ENCODE results near the gene BAIAP3. TPM values are rescaled to one million over a fixed set of nuclear protein-coding genes. Genes with fewer than 3 reads are reported as not detected.

The BAIAP3 gene
- polyA plus RNA-seq, 3 donors, result 5.3 to 14.6 (median 6.6) TPM

DNA sequence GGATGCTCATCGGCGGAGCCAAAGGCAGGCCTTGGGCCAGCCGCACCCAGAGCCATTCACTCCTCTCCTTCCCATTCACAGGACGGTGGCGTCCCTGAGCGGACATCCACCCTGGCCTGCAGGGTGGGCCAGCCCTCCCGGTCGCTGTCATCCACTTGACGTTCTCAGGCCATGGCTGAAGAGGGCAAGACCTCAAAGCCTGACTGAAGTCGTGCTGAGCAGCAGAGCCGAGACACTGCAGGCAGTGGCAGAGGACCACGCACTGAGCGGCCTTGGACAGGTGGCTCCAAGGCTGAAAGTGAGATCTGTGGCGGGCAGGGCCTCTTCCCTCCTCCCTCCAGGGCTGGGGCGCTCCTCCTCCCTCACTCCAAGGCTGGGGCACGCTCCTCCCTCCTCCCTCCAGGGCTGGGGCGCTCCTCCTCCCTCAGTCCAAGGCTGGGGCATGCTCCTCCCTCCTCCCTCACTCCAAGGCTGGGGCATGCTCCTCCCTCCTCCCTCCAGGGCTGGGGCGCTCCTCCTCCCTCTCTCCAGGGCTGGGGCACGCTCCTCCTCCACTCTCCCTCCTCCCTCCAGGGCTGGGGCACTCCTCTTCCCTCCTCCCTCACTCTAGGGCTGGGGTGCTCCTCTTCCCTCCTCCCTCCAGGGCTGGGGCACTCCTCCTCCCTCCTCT lies 42.4 kb downstream of the BAIAP3 start:
- no peak for DNase-seq (ENCODE audit: extremely low read depth in 1 of 11, low read depth in 9 of 11, low spot score in 4 of 11)

DNA sequence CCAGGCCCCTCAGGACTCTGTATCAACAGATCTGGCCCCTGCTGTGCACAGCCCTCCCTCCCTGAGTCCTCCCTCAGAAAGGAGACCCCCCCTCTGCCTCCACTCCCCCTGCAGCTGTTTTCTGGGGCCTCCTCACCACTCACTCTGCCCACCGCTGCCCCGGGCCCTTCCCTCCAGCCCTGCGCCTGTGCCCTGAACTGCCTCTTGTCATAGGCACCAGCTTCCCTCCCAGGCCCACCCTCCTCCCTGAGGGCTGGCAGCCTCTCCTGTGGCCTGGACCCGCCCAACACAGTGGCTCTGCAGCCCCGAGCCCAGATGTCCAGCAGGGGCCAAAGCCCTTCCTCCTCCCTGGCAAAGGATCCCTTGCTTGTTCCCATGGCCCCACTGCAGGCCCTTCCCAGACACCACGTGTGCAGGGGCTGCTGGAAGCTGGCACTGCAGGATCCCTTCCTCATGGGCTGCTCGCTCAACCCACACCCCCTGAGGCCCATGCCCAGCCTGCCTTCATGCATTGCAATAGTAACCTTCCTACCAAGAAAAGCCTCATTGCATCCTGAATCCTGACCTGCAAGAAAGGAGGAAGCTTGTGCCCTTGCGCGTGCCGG lies 44.1 kb downstream of the BAIAP3 start:
- DNase-seq (ENCODE audit: extremely low read depth in 1 of 11, low read depth in 9 of 11, low spot score in 4 of 11), result no peak

DNA sequence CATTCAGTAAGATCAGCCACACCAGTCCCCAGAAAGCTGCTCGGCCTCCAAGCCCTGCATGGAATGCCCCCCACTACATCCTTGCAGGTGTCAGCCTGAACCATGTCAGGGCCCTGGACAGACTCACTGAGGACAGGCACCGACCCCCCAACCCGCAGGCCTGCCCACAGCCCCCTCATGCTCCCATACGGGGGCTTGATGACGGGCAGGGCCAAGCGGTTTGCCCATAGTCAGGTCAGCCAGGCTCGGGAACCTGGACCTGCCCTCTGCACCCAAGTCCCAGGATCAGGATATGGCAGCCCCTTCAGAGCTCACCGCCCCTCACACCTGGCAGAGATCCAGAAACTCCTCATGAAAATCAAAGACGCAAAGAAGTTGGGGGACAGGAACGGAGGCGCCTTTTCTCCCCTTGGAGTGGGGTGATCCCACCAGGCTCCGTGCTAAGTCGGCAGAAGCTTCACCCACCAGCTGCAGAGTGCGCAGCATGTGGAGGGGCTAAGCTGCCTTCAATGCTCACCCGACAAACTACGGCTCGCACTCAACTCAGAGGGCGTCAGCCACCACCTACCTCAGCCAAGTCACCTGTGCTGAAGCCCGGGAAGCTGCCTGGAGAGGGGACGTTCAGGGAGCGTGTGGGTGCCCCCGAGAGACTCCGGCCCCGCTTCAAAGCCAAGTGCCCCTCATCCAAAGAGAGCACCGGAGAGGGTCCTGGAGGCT lies 44.8 kb downstream of the BAIAP3 start:
- no peak for DNase-seq (ENCODE audit: extremely low read depth in 1 of 11, low read depth in 9 of 11, low spot score in 4 of 11)

DNA sequence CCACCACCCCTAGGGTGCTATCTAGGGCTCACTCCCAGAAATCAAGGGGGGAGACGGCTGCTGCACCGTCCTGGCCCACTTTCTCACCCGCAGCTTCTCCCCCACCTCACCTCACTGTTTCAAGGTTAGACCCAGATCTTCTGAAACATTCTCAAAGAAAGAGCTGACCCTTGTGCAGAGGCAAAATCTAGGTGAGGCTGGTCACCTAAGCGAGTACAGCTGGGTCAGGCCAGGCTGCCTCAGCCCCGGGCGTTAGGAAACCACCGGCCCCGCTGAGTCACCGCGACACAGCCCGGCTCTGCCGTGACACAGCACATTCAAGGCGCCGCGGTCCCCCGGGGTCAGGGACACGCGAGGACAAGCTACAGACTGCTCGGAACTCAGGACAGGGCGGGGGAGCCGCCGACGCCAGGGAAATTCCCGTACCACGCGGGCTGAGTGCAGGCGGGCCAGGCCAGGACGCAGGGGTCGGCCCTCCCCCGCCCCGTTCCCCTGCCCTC lies 45.4 kb downstream of the BAIAP3 start:
- peak in 3 of 11 donors; percentile 18 to 28 (median 24) for DNase-seq (ENCODE audit: extremely low read depth in 1 of 11, low read depth in 9 of 11, low spot score in 4 of 11)

DNA sequence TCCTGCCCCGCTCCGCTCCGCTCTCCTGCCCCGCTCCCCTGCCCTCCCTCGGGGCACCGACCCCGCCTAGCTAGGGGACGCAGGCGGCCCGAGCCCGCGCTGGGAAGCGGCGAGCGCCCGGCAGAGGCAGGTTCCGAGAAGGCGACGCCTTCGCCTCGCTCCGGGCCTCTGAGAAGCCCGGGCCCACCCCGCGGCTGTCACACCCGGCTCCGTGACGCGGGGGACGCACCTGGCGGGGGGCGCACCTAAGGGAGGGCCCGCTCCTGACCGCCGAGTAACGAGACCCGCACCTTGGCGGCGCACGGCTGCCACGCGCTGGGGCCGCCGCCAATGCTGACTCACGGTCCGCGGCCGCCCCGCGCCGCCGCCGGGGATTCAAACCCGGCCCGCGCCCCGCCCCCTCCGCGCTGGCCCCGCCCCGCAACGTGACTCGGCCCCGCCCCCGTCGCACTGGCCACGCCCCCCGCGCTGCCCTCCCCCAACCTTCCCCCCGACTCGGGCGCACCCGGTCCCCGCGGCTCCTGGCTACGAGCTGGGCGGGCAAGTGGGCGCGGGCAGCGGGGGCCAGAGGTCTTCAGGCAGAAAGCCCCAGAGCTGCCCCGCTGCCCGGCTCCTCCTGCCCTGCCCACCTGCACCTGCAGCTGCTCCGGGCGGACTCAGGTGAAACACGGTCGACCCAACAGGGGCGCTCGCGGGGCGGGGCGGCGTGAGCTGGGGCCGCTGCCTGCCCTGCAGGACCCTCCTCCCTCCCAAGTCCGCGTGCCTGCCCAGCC lies 46.0 kb downstream of the BAIAP3 start:
- peak in 6 of 11 donors; percentile 20 to 36 (median 32) for DNase-seq (ENCODE audit: extremely low read depth in 1 of 11, low read depth in 9 of 11, low spot score in 4 of 11)

DNA sequence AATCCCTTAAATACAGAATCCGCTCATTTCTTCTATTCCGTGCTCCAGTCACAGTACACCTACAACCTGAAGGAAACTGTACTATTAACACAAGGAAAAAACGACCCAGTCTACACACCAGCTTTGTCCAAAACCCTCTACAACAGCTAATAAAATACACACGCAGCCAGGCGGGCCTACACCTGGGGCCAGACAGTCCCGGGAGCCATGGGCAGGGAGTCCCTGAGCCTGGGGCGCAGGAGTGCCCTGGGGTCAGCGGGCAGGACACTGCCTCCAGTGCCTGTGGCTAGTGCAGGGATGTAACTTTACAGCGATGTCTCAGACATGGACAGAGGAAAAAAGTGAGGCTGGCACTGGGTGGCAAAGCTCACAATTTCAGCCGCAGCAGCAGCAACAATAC lies 46.8 kb downstream of the BAIAP3 start:
- DNase-seq (ENCODE audit: extremely low read depth in 1 of 11, low read depth in 9 of 11, low spot score in 4 of 11), result no peak

DNA sequence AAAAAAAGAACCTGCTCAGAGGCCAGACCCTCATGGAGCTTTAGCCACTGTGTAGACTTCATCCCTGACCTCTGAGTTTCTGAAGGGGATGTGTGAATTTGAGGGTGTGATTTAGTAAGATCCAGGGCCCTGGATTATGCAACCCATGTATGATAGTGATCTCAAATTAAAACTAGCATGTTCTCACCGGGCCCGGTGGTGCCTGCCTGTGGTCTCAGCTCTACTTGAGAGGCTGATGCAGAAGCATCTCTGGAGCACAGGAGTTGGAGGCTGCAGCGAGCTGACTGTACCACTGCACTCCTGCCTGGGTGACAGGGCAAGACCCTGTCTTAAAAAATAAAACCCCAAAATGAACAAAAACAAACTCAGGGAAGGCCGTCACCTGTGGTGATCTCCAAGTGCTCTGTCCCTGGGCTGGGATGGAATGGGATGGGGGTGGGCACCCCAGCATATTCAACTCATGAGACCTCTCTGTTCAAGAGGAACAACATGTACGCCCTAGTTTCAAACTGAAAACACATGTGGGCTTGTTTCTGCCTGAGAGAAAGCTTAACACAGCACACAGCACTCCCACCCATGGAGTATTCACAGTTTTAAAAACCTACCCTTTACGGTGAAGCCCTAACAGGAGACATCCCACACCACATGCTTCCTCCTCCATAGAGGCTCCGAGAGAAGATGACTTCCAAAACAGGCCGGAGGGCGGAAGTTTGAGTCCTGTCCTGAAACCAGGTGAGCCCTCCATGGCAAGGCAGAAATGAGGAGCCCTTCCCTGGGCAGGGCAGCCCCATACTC lies 48.4 kb downstream of the BAIAP3 start:
- no peak for DNase-seq (ENCODE audit: extremely low read depth in 1 of 11, low read depth in 9 of 11, low spot score in 4 of 11)

DNA sequence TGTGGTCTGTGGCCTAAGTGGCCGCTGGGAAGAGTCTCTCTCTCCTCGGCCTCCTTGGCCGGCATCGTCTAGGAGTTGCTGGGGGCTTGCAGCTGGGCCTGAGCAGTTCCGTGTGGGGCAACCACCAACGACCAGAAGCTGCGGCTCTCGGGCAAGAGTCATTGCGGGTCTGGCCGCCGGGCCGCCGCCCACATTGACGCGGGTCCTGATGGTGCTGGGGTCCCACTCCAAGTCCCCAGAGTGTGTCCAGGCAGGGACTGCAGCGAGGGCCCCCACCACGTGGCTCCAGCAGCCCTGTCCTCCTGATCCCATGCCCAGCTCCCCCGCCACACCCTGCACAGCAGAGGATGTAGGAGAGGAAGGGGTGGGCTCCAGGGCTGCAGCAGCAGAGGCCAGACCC lies 50.1 kb downstream of the BAIAP3 start:
- DNase-seq (ENCODE audit: extremely low read depth in 1 of 11, low read depth in 9 of 11, low spot score in 4 of 11), result no peak

DNA sequence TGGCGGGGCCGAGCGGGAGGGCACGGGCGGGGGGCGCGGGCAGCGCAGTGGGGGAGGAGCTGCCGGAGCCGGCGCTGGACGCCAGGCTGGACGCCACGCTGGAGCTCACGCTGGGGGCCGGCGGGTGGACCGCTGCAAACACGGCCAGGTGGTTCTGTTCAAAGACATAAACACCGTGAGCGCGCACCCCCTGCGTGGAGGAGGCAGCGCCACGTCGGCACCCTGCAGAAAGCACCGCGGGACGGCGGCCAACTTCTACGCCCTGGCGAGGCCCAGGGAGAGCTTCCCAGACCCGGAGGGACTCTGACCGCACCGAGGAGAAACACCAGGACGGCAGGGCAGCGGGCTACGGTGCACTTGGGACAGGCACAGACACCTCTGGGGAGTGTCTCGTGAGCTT lies 51.8 kb downstream of the BAIAP3 start:
- no peak for DNase-seq (ENCODE audit: extremely low read depth in 1 of 11, low read depth in 9 of 11, low spot score in 4 of 11)

DNA sequence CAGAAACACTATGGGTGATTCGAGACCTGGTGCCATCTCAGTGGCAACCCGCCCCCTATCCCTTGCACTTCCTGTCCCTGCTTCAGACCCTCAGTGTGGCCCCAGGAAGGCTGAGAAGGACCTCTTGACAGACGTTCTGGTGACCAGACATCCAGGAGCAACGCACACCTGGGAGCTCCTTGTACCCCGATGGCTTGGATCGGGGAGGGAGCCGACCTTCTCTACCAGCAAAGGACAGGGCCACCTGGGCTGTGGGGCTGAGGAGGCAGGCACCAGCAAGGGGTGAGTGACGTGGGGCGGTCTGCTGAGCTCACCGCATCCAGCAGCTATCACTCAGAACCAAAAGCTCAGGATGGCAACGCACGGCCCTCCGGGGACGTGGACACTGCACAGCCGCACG lies 53.9 kb downstream of the BAIAP3 start:
- DNase-seq (ENCODE audit: extremely low read depth in 1 of 11, low read depth in 9 of 11, low spot score in 4 of 11), result no peak

DNA sequence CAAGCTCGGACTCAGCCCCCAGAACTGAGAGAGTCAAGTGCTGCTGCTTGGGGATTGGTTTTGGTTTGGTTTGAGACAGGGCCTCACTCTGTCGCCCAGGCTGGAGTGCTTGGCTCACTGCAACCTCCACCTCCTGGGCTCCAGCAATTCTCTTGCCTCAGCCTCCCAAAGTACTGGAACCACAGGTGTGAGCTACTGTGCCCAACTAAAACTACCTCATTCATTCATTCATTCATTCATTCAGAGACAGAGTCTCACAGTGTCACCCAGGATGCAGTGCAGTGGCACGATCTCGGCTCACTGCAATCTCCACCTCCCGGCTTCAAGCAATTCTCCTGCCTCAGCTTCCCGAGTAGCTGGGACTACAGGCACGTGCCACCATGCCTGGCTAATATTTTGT lies 56.3 kb downstream of the BAIAP3 start:
- DNase-seq (ENCODE audit: extremely low read depth in 1 of 11, low read depth in 9 of 11, low spot score in 4 of 11), result no peak

DNA sequence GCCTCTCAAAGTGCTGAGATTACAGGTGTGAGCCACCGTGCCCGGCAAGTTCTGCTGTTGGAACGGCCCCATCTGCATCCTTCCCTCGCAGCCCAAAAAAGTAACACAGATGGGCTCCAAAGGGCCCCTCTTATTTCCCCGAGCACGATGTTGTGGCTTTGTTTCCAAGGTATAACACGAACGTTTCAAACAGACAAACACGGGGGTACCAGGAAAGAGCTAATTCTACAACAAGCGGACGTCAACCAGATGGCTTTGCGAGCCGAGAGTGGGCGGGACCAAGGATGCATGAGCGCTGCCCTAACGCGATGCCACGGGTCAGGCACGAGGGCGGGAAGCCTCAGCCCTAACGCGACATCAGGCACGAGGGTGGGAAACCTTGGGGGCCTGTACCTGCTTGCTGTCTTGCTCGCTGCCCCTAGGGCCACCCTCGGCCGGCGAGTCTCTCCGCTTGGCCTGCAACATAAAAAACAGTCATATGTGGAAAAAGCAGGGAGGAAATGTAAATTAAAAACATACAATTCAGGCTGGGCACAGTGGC lies 56.9 kb downstream of the BAIAP3 start:
- no peak for DNase-seq (ENCODE audit: extremely low read depth in 1 of 11, low read depth in 9 of 11, low spot score in 4 of 11)

DNA sequence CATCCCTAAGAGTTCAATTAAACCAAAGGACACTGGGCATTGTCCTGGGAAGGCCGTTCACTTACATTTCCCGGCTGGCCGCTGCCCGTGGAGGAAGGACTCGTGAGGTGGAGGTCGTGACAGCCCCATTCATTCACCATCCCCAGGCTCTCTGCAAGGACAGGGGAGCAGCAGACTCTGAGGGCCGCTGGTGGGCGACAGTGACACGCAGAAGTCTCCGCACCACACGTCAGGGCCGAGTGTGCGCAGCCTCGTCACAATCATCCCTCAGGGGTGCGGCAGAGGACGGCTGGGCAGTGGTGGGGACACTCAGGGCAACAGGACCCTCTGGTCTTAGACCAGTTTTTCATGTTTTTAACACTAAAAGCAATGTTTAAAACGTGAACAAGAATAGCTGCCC lies 59.4 kb downstream of the BAIAP3 start:
- DNase-seq (ENCODE audit: extremely low read depth in 1 of 11, low read depth in 9 of 11, low spot score in 4 of 11), result no peak

DNA sequence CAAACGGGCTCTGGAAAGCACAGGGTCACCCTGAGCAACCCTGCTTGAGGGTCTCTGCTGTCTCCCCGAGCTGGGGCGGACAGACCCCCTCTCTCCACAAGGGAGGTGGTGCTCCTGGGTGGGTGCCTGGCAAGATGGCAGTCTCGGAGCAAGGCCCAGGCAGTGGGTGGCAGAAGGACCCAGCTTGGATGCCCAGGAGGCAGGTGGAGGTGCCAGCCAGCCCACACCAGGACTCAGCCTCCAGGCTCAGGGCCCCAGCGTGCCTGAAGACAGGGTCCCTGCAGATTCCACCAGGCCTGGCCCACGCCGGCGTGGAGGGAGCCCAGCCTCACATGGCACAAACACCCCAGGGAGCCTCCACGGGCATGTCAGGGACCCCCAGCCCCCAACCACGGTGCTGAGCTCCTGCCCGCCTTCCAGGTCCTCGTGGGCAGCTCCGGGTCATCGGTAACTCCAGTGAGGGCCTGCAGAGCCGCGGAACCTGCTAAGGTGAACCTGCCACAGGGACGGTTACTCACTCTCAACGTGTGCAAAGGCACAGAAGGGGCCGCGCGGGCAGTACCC lies 60.2 kb downstream of the BAIAP3 start:
- DNase-seq (ENCODE audit: extremely low read depth in 1 of 11, low read depth in 9 of 11, low spot score in 4 of 11), result no peak

DNA sequence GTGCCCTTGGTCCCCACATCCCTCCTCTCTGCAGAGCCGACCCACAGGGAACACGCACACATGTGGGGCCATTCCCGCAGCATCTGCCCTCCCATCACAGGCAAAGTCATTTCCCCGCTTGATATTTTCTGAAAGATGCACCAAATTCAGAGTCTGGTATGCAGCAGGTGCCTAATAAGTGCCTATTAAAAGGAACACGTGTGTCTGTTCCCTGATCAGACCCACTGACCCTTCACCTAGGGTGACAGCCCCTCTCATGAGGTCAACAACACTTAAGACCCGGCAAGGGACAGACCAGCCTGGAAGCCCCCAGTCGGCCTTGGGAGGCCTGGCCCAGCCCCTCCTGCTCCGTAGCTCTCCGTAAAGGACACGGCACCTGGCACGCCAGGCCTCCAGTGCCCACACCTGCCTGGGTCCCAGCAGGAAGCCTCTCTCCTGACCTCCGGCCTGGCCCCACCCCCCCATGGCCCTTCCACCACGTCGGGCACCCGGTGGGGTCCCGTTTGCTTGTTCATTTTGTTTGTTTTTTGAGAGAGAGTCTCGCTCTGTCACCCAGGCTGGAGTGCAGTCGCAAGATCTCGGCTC lies 61.0 kb downstream of the BAIAP3 start:
- no peak for DNase-seq (ENCODE audit: extremely low read depth in 1 of 11, low read depth in 9 of 11, low spot score in 4 of 11)

DNA sequence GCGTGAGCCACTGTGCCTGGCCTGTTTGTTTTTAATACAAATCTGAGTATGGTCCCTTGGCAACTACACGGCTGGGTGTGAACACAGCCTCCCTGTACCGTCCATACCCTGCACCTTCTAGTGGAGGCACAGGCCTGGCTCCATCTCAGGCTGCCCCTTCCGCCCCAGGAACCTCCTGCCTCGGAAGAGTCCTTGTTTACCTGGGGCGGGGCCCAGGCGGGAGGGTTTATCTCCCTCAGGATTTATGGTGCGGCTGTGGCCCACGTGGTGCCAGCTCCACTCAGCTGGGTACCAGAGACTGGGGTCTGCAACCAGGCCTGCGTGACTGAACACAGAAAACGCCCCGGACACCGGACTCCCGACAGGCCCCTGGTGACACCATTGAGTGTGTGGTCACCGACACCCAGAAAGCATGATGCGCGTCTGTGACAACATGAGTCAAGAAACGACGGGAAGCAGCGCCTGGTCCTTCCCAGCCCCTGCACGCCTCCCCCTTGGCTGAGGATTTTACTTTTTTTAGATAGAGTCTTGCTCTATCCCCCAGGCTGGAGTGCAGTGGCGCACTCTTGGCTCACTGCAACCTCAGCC lies 62.1 kb downstream of the BAIAP3 start:
- no peak for DNase-seq (ENCODE audit: extremely low read depth in 1 of 11, low read depth in 9 of 11, low spot score in 4 of 11)

DNA sequence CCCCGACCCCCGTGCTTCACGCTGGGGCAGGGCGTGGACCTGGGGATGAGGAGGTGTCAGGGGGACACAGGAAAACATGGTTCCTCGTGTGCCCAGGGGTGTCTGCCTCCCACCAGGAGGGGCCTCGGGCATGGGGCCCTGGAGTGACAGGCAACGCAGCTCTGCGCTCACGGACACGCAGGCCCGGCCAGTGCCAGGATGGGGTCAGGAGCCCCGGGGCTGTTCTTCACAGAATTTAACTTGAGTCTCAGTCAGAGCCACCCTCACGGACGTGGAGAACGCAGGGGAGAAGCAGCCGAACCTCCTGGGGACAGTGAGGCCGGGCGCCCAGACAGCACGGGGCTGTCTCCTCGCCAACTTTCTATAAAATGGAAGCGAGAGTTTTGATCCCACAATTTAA lies 64.3 kb downstream of the BAIAP3 start:
- no peak for DNase-seq (ENCODE audit: extremely low read depth in 1 of 11, low read depth in 9 of 11, low spot score in 4 of 11)

DNA sequence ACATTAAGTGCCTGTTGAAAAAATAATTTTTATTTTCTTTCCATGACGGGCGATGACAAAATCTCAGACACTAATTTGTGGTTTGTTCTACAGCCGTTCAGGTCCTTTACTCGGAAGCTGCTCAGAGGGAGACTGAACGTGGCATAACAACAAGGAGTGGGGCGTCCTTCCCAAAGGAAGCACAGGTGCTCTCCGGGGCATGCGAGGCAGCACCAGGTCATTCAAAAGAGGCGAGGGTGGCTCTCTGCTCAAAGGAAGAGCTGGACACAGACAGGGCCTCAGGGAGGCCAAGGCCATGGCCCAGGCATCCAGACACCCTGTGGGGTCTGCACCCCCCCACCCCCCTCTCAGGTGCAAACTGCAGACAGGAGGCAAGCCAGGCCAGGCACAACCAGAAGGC lies 64.9 kb downstream of the BAIAP3 start:
- DNase-seq (ENCODE audit: extremely low read depth in 1 of 11, low read depth in 9 of 11, low spot score in 4 of 11), result no peak

All from renal cortex interstitium (tissue), 11 donors.